GM12891 (cell line): ENCODE data around the gene GRAP2.

Source experiments
- PAX5 ChIP-seq: IDR thresholded peaks from 2 replicates; pipeline ENCODE4 v1.6.1; 2011; ENCODE audit warnings: low read length, moderate library complexity, mild to moderate bottlenecking; ENCODE audit not compliant: insufficient read depth, severe bottlenecking
- POLR2A ChIP-seq: IDR thresholded peaks from 2 replicates; pipeline ENCODE4 v1.6.1; 2011; ENCODE audit warnings: low read depth, low read length, control low read depth
- POLR2AphosphoS5 ChIP-seq: IDR thresholded peaks from 2 replicates; pipeline ENCODE4 v1.6.1; 2011; ENCODE audit warnings: low read depth, low read length, control low read depth
- TAF1 ChIP-seq: IDR thresholded peaks from 2 replicates; pipeline ENCODE4 v1.6.1; 2011; ENCODE audit warnings: low read depth, low read length, control low read depth

GRCh38 chr22:39917776-39918495, 17.1 kb downstream of the GRAP2 start:
- TF ChIP-seq POLR2A (no peak), POLR2AphosphoS5 (no peak), TAF1 (no peak), PAX5 (no peak)
